Trophoblast cell (in vitro differentiated cells and primary cell): ENCODE results near the gene CHI3L1.

Experiments used
- DNase-seq, 2 donors: peaks; one replicate each; pipeline ENCODE4 v3.0.0-alpha.2; 2016
- H2AFZ ChIP-seq: 2 replicates; pipeline ENCODE4 v1.6.1; 2013; ENCODE audit warnings: low read length, moderate library complexity, mild to moderate bottlenecking; ENCODE audit not compliant: insufficient read depth, poor library complexity
- H2AK5ac ChIP-seq: 2 replicates; pipeline ENCODE4 v1.6.1; 2013; ENCODE audit warnings: mild to moderate bottlenecking, low read length
- H2BK120ac ChIP-seq: 2 replicates; pipeline ENCODE4 v1.6.1; 2013; ENCODE audit warnings: low read length, mild to moderate bottlenecking, moderate library complexity; ENCODE audit not compliant: insufficient read depth, poor library complexity
- H2BK12ac ChIP-seq: 2 replicates; pipeline ENCODE4 v1.6.1; 2013; ENCODE audit warnings: mild to moderate bottlenecking, low read length, moderate library complexity
- H2BK5ac ChIP-seq: 2 replicates; pipeline ENCODE4 v1.6.1; 2013; ENCODE audit warnings: low read length, low read depth, moderate library complexity, mild to moderate bottlenecking; ENCODE audit not compliant: poor library complexity
- H3K14ac ChIP-seq: 2 replicates; pipeline ENCODE4 v1.6.1; 2013; ENCODE audit warnings: mild to moderate bottlenecking, low read length
- H3K18ac ChIP-seq: 2 replicates; pipeline ENCODE4 v1.6.1; 2013; ENCODE audit warnings: mild to moderate bottlenecking, low read length
- H3K23ac ChIP-seq: 2 replicates; pipeline ENCODE4 v1.6.1; 2013; ENCODE audit warnings: low read length
- H3K27ac ChIP-seq: 2 replicates; pipeline ENCODE4 v1.5.1; 2013; ENCODE audit warnings: low read depth, mild to moderate bottlenecking, inconsistent platforms, low read length, moderate library complexity
- H3K27me3 ChIP-seq: 2 replicates; pipeline ENCODE4 v1.6.1; 2013; ENCODE audit warnings: inconsistent platforms, mild to moderate bottlenecking, low read length, moderate library complexity; ENCODE audit not compliant: insufficient read depth
- H3K36me3 ChIP-seq, 2 experiments: 1 replicate in 1 of 2; 2 replicates in 1 of 2; pipeline ENCODE4 v1.6.1; 2013; ENCODE audit warnings: low read length in 2 of 2, mild to moderate bottlenecking in 2 of 2, moderate library complexity in 1 of 2; ENCODE audit not compliant: insufficient read depth in 2 of 2, control insufficient read depth in 1 of 2
- H3K4ac ChIP-seq: 2 replicates; pipeline ENCODE4 v1.6.1; 2013; ENCODE audit warnings: low read depth, mild to moderate bottlenecking, low read length, moderate library complexity
- H3K4me1 ChIP-seq, 2 experiments: 1 replicate in 1 of 2; 2 replicates in 1 of 2; pipeline ENCODE4 v1.6.1; 2013; ENCODE audit warnings: low read length in 2 of 2, mild to moderate bottlenecking in 2 of 2, moderate library complexity in 1 of 2; ENCODE audit not compliant: insufficient read depth in 2 of 2, control insufficient read depth in 1 of 2
- H3K4me2 ChIP-seq: 2 replicates; pipeline ENCODE4 v1.6.1; 2013; ENCODE audit warnings: inconsistent platforms, mild to moderate bottlenecking, low read length, moderate library complexity
- H3K4me3 ChIP-seq: 2 replicates; pipeline ENCODE4 v1.5.1; 2013; ENCODE audit warnings: mild to moderate bottlenecking, low read depth, low read length, inconsistent platforms
- H3K79me1 ChIP-seq: one replicate; pipeline ENCODE4 v1.6.1; 2013; ENCODE audit warnings: low read length
- H3K79me2 ChIP-seq: 2 replicates; pipeline ENCODE4 v1.6.1; 2013; ENCODE audit warnings: low read length, mild to moderate bottlenecking; ENCODE audit not compliant: control insufficient read depth, insufficient read depth, poor library complexity
- H3K9ac ChIP-seq: 2 replicates; pipeline ENCODE4 v1.6.1; 2013; ENCODE audit warnings: mild to moderate bottlenecking, low read length
- H3K9me3 ChIP-seq: 2 replicates; pipeline ENCODE4 v1.6.1; 2013; ENCODE audit warnings: low read depth, mild to moderate bottlenecking, control low read depth, inconsistent platforms, low read length; ENCODE audit not compliant: insufficient read depth
- H4K12ac ChIP-seq: 2 replicates; pipeline ENCODE4 v1.6.1; 2013; ENCODE audit warnings: low read depth, mild to moderate bottlenecking, low read length, moderate library complexity
- H4K8ac ChIP-seq: 2 replicates; pipeline ENCODE4 v1.6.1; 2013; ENCODE audit warnings: low read depth, mild to moderate bottlenecking, low read length, moderate library complexity
- H4K91ac ChIP-seq: one replicate; pipeline ENCODE4 v1.6.1; 2013; ENCODE audit warnings: low read depth, mild to moderate bottlenecking, low read length, moderate library complexity
- WGBS: extraction: QIAGEN DNeasy Blood & Tissue Kit; methylation state at CpG from one replicate; pipeline ENCODE4 v1.1.7; 2013; ENCODE audit warnings: missing lambda C conversion rate; ENCODE audit not compliant: insufficient read length, insufficient coverage; ENCODE audit errors: extremely low coverage; 5-methylcytosine and 5-hydroxymethylcytosine counted together

CHI3L1 gene

GRCh38 chr1:203142124-203142523 lies 44.4 kb downstream of the CHI3L1 start:
- Histone ChIP-seq H3K4me3 (no peak overlapping the region), H3K4ac (no peak overlapping the region), H3K23ac (no peak overlapping the region), H2AFZ (no peak overlapping the region), H3K9ac (no peak overlapping the region), H3K4me1 (peaks cover 9 to 12% of the 10 kb centered on the region in 2 experiments), H3K9me3 (peaks cover 2% of the 10 kb centered on the region), H3K36me3 (no peaks in the 10 kb centered on the region), H2BK12ac (no peak overlapping the region), H2AK5ac (no peak overlapping the region), H3K14ac (no peak overlapping the region), H3K4me2 (no peak overlapping the region), H3K18ac (no peak overlapping the region), H2BK5ac (no peak overlapping the region), H4K91ac (no peak overlapping the region), H3K79me2 (no peaks in the 10 kb centered on the region), H2BK120ac (no peak overlapping the region), H3K27me3 (no peaks in the 10 kb centered on the region), H3K79me1 (no peaks in the 10 kb centered on the region), H4K8ac (no peak overlapping the region), H3K27ac (no peak overlapping the region), H4K12ac (no peak overlapping the region)
- DNase-seq: no peak
- no CpG with 5 or more reads among the region's 6 CpGs for WGBS

GRCh38 chr1:203140743-203141520 lies 45.6 kb downstream of the CHI3L1 start:
- Histone ChIP-seq H3K18ac (no peak overlapping the region), H3K4me1 (peaks cover 9 to 15% of the 10 kb centered on the region in 2 experiments), H2AFZ (no peak overlapping the region), H3K79me1 (no peaks in the 10 kb centered on the region), H4K8ac (no peak overlapping the region), H3K9me3 (peaks cover 5% of the 10 kb centered on the region), H3K79me2 (no peaks in the 10 kb centered on the region), H2BK5ac (no peak overlapping the region), H3K4ac (no peak overlapping the region), H3K4me2 (no peak overlapping the region), H4K91ac (no peak overlapping the region), H2BK120ac (no peak overlapping the region), H3K4me3 (no peak overlapping the region), H3K23ac (no peak overlapping the region), H3K27me3 (no peaks in the 10 kb centered on the region), H4K12ac (no peak overlapping the region), H3K14ac (no peak overlapping the region), H2AK5ac (no peak overlapping the region), H3K9ac (no peak overlapping the region), H3K27ac (no peak overlapping the region), H2BK12ac (no peak overlapping the region), H3K36me3 (no peaks in the 10 kb centered on the region)
- DNase-seq: no peak
- no CpG with 5 or more reads among the region's 5 CpGs for WGBS

GRCh38 chr1:203139976-203140475 lies 46.5 kb downstream of the CHI3L1 start:
- H3K79me2 ChIP-seq: no peaks in the 10 kb centered on the region
- H3K36me3 ChIP-seq: no peaks in the 10 kb centered on the region
- no peak overlapping the region for H4K91ac ChIP-seq
- H2BK5ac ChIP-seq: no peak overlapping the region
- H3K9me3 ChIP-seq: peaks cover 5% of the 10 kb centered on the region
- no peak overlapping the region for H3K4ac ChIP-seq
- H3K9ac ChIP-seq: no peak overlapping the region
- no peak overlapping the region for H2BK12ac ChIP-seq
- no peak for DNase-seq
- no peak overlapping the region for H2AK5ac ChIP-seq
- no peak overlapping the region for H4K8ac ChIP-seq
- H4K12ac ChIP-seq: no peak overlapping the region
- no peaks in the 10 kb centered on the region for H3K79me1 ChIP-seq
- H3K14ac ChIP-seq: no peak overlapping the region
- no peak overlapping the region for H2BK120ac ChIP-seq
- WGBS: no CpG with 5 or more reads among the region's 8 CpGs
- no peak overlapping the region for H3K4me3 ChIP-seq
- H2AFZ ChIP-seq: no peak overlapping the region
- no peak overlapping the region for H3K27ac ChIP-seq
- peaks cover 4 to 15% of the 10 kb centered on the region in 2 experiments for H3K4me1 ChIP-seq
- no peak overlapping the region for H3K18ac ChIP-seq
- no peak overlapping the region for H3K4me2 ChIP-seq
- no peak overlapping the region for H3K23ac ChIP-seq
- no peaks in the 10 kb centered on the region for H3K27me3 ChIP-seq

GRCh38 chr1:203138066-203138465 lies 48.4 kb downstream of the CHI3L1 start:
- Histone ChIP-seq H3K14ac (no peak overlapping the region), H2BK120ac (no peak overlapping the region), H2AFZ (no peak overlapping the region), H4K8ac (no peak overlapping the region), H3K79me1 (no peaks in the 10 kb centered on the region), H3K9me3 (peaks cover 5% of the 10 kb centered on the region), H3K23ac (no peak overlapping the region), H3K79me2 (no peaks in the 10 kb centered on the region), H2AK5ac (no peak overlapping the region), H3K36me3 (no peaks in the 10 kb centered on the region), H4K91ac (no peak overlapping the region), H3K27ac (no peak overlapping the region), H3K4me3 (no peak overlapping the region), H2BK12ac (no peak overlapping the region), H3K27me3 (no peaks in the 10 kb centered on the region), H3K4me2 (no peak overlapping the region), H3K4me1 (peaks cover 0 to 10% of the 10 kb centered on the region in 2 experiments), H3K9ac (no peak overlapping the region), H3K18ac (no peak overlapping the region), H2BK5ac (no peak overlapping the region), H4K12ac (no peak overlapping the region), H3K4ac (no peak overlapping the region)
- no CpG with 5 or more reads among the region's 3 CpGs for WGBS
- DNase-seq: no peak
